ENCODE data around the gene RGS3.

Gene RGS3

DNA sequence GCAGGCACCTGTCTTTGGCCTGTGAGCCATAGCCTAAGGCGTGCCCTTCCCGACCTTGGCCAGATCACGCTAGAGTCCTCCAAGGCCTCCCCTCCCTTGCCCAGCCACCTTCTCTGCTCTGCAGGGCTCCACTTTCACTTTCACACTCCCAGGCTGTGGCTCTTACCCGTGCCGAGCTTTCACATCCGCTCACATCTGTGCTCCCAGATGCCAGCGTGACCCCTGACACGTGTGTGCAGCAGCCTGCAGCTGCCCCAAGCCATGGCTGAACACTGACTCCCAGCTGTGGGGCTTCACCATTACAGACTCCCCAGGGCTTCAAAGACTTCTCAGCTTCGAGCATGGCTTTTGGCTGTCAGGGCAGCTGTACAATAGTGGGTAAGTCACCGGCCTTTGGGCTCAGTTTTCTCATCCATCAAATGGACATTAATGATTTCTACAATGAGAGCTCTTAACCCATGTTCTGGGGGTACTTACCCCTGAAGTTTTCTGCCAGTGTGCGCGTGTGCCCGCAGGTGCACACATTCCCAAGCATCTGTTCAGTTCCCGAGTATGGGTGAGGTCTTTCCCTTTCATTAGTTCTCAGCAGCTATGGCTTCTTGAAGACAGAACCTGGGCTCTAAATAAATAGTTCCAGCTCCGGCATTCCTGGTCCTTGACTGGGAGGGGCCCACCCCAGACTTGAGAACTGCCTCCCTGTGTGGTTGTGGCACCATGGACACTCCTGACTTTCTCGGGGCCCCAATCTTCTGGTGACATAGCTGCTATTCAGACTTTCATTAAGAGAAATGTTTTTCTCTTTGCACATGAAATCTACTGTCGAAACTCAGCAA, 118.6 kb downstream of the RGS3 start:
- no peak overlapping the region for H4K91ac ChIP-seq (ENCODE audit: low read length)
- H2BK5ac ChIP-seq (ENCODE audit: low read depth, low read length, poor library complexity, severe bottlenecking), result no peak overlapping the region
- 70% methylated on average over 17 of the region's 17 CpGs for WGBS

DNA sequence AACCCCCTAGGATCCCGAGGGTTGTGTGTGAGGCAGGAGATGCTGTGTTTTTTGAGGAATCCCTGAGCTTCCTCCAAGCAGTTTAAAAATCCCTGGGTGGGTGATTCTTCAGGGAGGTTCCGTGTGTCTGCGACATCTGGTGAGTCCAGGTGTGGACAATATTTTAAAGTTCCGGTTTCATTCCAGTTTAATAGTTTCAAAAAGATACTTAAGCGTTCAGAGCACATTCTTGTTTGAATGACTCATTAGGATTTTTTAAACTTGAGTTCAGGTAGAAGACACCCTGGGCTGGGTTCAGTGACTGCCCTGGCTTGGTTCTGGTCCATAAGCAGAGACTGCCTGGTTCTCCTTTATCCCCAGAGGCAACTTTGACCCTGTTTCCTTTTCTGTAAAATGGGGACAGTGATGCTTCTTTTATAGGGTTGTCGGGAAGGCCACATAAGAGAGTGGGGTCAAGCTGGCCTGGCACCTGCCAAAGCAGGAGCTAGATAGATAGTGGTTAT, 119.2 kb downstream of the RGS3 start:
- DNase-seq, result no peak
- no peak overlapping the region for H2BK12ac ChIP-seq (ENCODE audit: low read length in 2 of 2)
- H3K18ac ChIP-seq (ENCODE audit: low read depth in 1 of 2, low read length in 2 of 2), result no peak overlapping the region
- H3K79me1 ChIP-seq (replicated peaks; ENCODE audit: low read length, poor library complexity, severe bottlenecking), result peaks cover 38% of the 10 kb centered on the region
- no peaks in the 10 kb centered on the region for H3K27me3 ChIP-seq (ENCODE audit: control insufficient read depth in 1 of 2, insufficient read depth in 1 of 2, low read length in 2 of 2)
- no peak overlapping the region for H2BK5ac ChIP-seq (ENCODE audit: low read depth, low read length, poor library complexity, severe bottlenecking)
- H2BK120ac ChIP-seq (ENCODE audit: low read depth, low read length), result no peak overlapping the region
- H4K91ac ChIP-seq (ENCODE audit: low read length), result no peak overlapping the region
- no peaks in the 10 kb centered on the region for H3K9me3 ChIP-seq (ENCODE audit: control insufficient read depth, low read length)
- H3K4me2 ChIP-seq (ENCODE audit: low read length, poor library complexity, severe bottlenecking), result no peak overlapping the region
- H3K27ac ChIP-seq (ENCODE audit: low read length, poor library complexity, severe bottlenecking), result peak overlapping the region; percentile 31
- no peak overlapping the region for H3K23ac ChIP-seq (ENCODE audit: low read length in 2 of 2)
- H3K14ac ChIP-seq (ENCODE audit: low read length in 2 of 2), result no peak overlapping the region
- no peak overlapping the region for H3K4me3 ChIP-seq (ENCODE audit: insufficient read depth in 1 of 2, low read depth in 1 of 2, low read length in 2 of 2)
- peaks cover 10 to 43% of the 10 kb centered on the region in 2 experiments for H3K36me3 ChIP-seq (ENCODE audit: control insufficient read depth in 1 of 2, insufficient read depth in 2 of 2, low read depth in 1 of 2, low read length in 2 of 2)
- H2AFZ ChIP-seq (ENCODE audit: low read depth, low read length), result no peak overlapping the region
- no peak overlapping the region for H3K9ac ChIP-seq (ENCODE audit: low read length)
- H3K4ac ChIP-seq (ENCODE audit: low read depth in 1 of 2, low read length in 2 of 2), result no peak overlapping the region
- WGBS, result 87% methylated on average over 6 of the region's 6 CpGs
- peak overlapping the region; percentile 21 for H2AK5ac ChIP-seq (ENCODE audit: low read length, severe bottlenecking)
- no peak overlapping the region for H4K8ac ChIP-seq (ENCODE audit: low read length)
- no peak overlapping the region for H2BK15ac ChIP-seq (ENCODE audit: low read depth, poor library complexity, severe bottlenecking)
- H3K4me1 ChIP-seq (ENCODE audit: control insufficient read depth, insufficient read depth, low read depth, low read length), result peaks cover 51% of the 10 kb centered on the region

More for the DNA sequence above, 118.6 kb downstream of the RGS3 start:
- Histone ChIP-seq H3K9ac (ENCODE audit: low read length) (peak overlapping the region; percentile 28), H3K23ac (ENCODE audit: low read length in 2 of 2) (no peak overlapping the region), H3K9me3 (ENCODE audit: control insufficient read depth, low read length) (no peaks in the 10 kb centered on the region), H3K4me2 (ENCODE audit: low read length, poor library complexity, severe bottlenecking) (no peak overlapping the region), H4K8ac (ENCODE audit: low read length) (peak overlapping the region; percentile 38), H2BK15ac (ENCODE audit: low read depth, poor library complexity, severe bottlenecking) (peak overlapping the region; percentile 33), H2AFZ (ENCODE audit: low read depth, low read length) (no peak overlapping the region), H3K79me1 (replicated peaks; ENCODE audit: low read length, poor library complexity, severe bottlenecking) (peaks cover 33% of the 10 kb centered on the region), H2BK120ac (ENCODE audit: low read depth, low read length) (no peak overlapping the region), H3K27me3 (ENCODE audit: control insufficient read depth in 1 of 2, insufficient read depth in 1 of 2, low read length in 2 of 2) (no peaks in the 10 kb centered on the region), H3K27ac (ENCODE audit: low read length, poor library complexity, severe bottlenecking) (peak overlapping the region; percentile 95), H3K14ac (ENCODE audit: low read length in 2 of 2) (no peak overlapping the region), H3K4me1 (ENCODE audit: control insufficient read depth, insufficient read depth, low read depth, low read length) (peaks cover 50% of the 10 kb centered on the region), H3K36me3 (ENCODE audit: control insufficient read depth in 1 of 2, insufficient read depth in 2 of 2, low read depth in 1 of 2, low read length in 2 of 2) (peaks cover 10 to 36% of the 10 kb centered on the region in 2 experiments), H2AK5ac (ENCODE audit: low read length, severe bottlenecking) (peak overlapping the region; percentile 21), H3K4me3 (ENCODE audit: insufficient read depth in 1 of 2, low read depth in 1 of 2, low read length in 2 of 2) (peak overlapping the region in 1 of 2 experiments; percentile 34), H2BK12ac (ENCODE audit: low read length in 2 of 2) (peak overlapping the region; percentile 1 to 80), H3K4ac (ENCODE audit: low read depth in 1 of 2, low read length in 2 of 2) (no peak overlapping the region), H3K18ac (ENCODE audit: low read depth in 1 of 2, low read length in 2 of 2) (peak overlapping the region; percentile 0 to 23)
- DNase-seq, result peak; percentile 85

DNA sequence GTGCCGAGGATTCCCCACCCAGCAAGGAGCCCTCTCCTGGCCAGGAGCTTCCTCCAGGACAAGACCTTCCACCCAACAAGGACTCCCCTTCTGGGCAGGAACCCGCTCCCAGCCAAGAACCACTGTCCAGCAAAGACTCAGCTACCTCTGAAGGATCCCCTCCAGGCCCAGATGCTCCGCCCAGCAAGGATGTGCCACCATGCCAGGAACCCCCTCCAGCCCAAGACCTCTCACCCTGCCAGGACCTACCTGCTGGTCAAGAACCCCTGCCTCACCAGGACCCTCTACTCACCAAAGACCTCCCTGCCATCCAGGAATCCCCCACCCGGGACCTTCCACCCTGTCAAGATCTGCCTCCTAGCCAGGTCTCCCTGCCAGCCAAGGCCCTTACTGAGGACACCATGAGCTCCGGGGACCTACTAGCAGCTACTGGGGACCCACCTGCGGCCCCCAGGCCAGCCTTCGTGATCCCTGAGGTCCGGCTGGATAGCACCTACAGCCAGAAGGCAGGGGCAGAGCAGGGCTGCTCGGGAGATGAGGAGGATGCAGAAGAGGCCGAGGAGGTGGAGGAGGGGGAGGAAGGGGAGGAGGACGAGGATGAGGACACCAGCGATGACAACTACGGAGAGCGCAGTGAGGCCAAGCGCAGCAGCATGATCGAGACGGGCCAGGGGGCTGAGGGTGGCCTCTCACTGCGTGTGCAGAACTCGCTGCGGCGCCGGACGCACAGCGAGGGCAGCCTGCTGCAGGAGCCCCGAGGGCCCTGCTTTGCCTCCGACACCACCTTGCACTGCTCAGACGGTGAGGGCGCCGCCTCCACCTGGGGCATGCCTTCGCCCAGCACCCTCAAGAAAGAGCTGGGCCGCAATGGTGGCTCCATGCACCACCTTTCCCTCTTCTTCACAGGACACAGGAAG, 120.2 kb downstream of the RGS3 start:
- Histone ChIP-seq H3K4me3 (ENCODE audit: insufficient read depth in 1 of 2, low read depth in 1 of 2, low read length in 2 of 2) (no peak overlapping the region), H2BK12ac (ENCODE audit: low read length in 2 of 2) (no peak overlapping the region), H3K4me1 (ENCODE audit: control insufficient read depth, insufficient read depth, low read depth, low read length) (peaks cover 44% of the 10 kb centered on the region), H3K36me3 (ENCODE audit: control insufficient read depth in 1 of 2, insufficient read depth in 2 of 2, low read depth in 1 of 2, low read length in 2 of 2) (peaks cover 10 to 50% of the 10 kb centered on the region in 2 experiments), H4K91ac (ENCODE audit: low read length) (no peak overlapping the region), H3K27ac (ENCODE audit: low read length, poor library complexity, severe bottlenecking) (no peak overlapping the region), H3K79me1 (replicated peaks; ENCODE audit: low read length, poor library complexity, severe bottlenecking) (peaks cover 44% of the 10 kb centered on the region), H3K18ac (ENCODE audit: low read depth in 1 of 2, low read length in 2 of 2) (no peak overlapping the region), H2BK120ac (ENCODE audit: low read depth, low read length) (no peak overlapping the region), H2BK15ac (ENCODE audit: low read depth, poor library complexity, severe bottlenecking) (peak overlapping the region; percentile 17), H3K23ac (ENCODE audit: low read length in 2 of 2) (no peak overlapping the region), H3K27me3 (ENCODE audit: control insufficient read depth in 1 of 2, insufficient read depth in 1 of 2, low read length in 2 of 2) (no peaks in the 10 kb centered on the region), H3K9me3 (ENCODE audit: control insufficient read depth, low read length) (no peaks in the 10 kb centered on the region), H4K8ac (ENCODE audit: low read length) (no peak overlapping the region), H3K4me2 (ENCODE audit: low read length, poor library complexity, severe bottlenecking) (no peak overlapping the region), H2BK5ac (ENCODE audit: low read depth, low read length, poor library complexity, severe bottlenecking) (no peak overlapping the region), H2AFZ (ENCODE audit: low read depth, low read length) (no peak overlapping the region), H3K14ac (ENCODE audit: low read length in 2 of 2) (no peak overlapping the region), H3K9ac (ENCODE audit: low read length) (no peak overlapping the region), H2AK5ac (ENCODE audit: low read length, severe bottlenecking) (peak overlapping the region; percentile 50), H3K4ac (ENCODE audit: low read depth in 1 of 2, low read length in 2 of 2) (no peak overlapping the region)
- no peak for DNase-seq
- 97% methylated on average over 29 of the region's 31 CpGs for WGBS

Measured in mesenchymal stem cell (in vitro differentiated cells and primary cell).